Neuronal stem cell (in vitro differentiated cells): ENCODE measurements around the gene CST1.

Source experiments
- DNase-seq: peaks from one replicate; pipeline ENCODE4 v3.0.0-alpha.2; 2013; ENCODE audit warnings: low spot score
- H2AFZ ChIP-seq: one replicate; pipeline ENCODE4 v1.6.1; 2013; ENCODE audit warnings: mild to moderate bottlenecking, low read length, inconsistent platforms
- H2AK5ac ChIP-seq: 2 replicates; pipeline ENCODE4 v1.6.1; 2013; ENCODE audit warnings: low read depth, mild to moderate bottlenecking, inconsistent platforms, low read length, moderate library complexity, mixed read lengths
- H2BK120ac ChIP-seq: 2 replicates; pipeline ENCODE4 v1.6.1; 2013; ENCODE audit warnings: low read depth, mild to moderate bottlenecking, inconsistent platforms, low read length, moderate library complexity, mixed read lengths
- H2BK12ac ChIP-seq: one replicate; pipeline ENCODE4 v1.6.1; 2013; ENCODE audit warnings: low read length, inconsistent platforms
- H2BK15ac ChIP-seq: 2 replicates; pipeline ENCODE4 v1.6.1; 2013; ENCODE audit warnings: mild to moderate bottlenecking, low read length, inconsistent platforms, mixed read lengths
- H2BK5ac ChIP-seq: one replicate; pipeline ENCODE4 v1.6.1; 2013; ENCODE audit warnings: inconsistent platforms, mild to moderate bottlenecking, low read length, moderate library complexity
- H3K14ac ChIP-seq: one replicate; pipeline ENCODE4 v1.6.1; 2013; ENCODE audit warnings: low read length, inconsistent platforms
- H3K18ac ChIP-seq: 2 replicates; pipeline ENCODE4 v1.6.1; 2013; ENCODE audit warnings: low read length, inconsistent platforms
- H3K23ac ChIP-seq: 2 replicates; pipeline ENCODE4 v1.6.1; 2013; ENCODE audit warnings: low read depth, mild to moderate bottlenecking, mixed read lengths, low read length, inconsistent platforms; ENCODE audit not compliant: poor library complexity
- H3K27ac ChIP-seq: replicated peaks from 3 replicates; pipeline ENCODE4 v1.5.1; 2013; ENCODE audit warnings: low read length, inconsistent platforms
- H3K27me3 ChIP-seq, 3 experiments: 2 replicates each; pipeline ENCODE4 v1.6.1; 2013; ENCODE audit warnings: low read length in 3 of 3, mild to moderate bottlenecking in 2 of 3, inconsistent platforms in 1 of 3, low read depth in 1 of 3, mixed read lengths in 1 of 3, moderate library complexity in 1 of 3; ENCODE audit not compliant: control insufficient read depth in 3 of 3, insufficient read depth in 3 of 3
- H3K36me3 ChIP-seq, 2 donors: replicated peaks in 1 of 2; 2 replicates each; pipeline ENCODE4 v1.6.1; 2013; ENCODE audit warnings: low read length in 2 of 2; ENCODE audit not compliant: control insufficient read depth in 2 of 2, insufficient read depth in 2 of 2
- H3K4ac ChIP-seq: 2 replicates; pipeline ENCODE4 v1.6.1; 2013; ENCODE audit warnings: inconsistent platforms, mild to moderate bottlenecking, low read length, moderate library complexity
- H3K4me1 ChIP-seq, 2 donors: 1 replicate in 1 of 2; 2 replicates in 1 of 2; pipeline ENCODE4 v1.6.1; 2013; ENCODE audit warnings: low read length in 2 of 2, low read depth in 1 of 2; ENCODE audit not compliant: control insufficient read depth in 2 of 2, insufficient read depth in 1 of 2
- H3K4me2 ChIP-seq: one replicate; pipeline ENCODE4 v1.6.1; 2013; ENCODE audit warnings: mild to moderate bottlenecking, low read length, inconsistent platforms; ENCODE audit not compliant: insufficient read depth, poor library complexity, severe bottlenecking
- H3K4me3 ChIP-seq, 2 donors: 2 replicates each; pipeline ENCODE4 v1.5.1; 2013; ENCODE audit warnings: low read length in 2 of 2, mild to moderate bottlenecking in 2 of 2, inconsistent platforms in 1 of 2, moderate library complexity in 1 of 2
- H3K79me1 ChIP-seq: one replicate; pipeline ENCODE4 v1.6.1; 2013; ENCODE audit warnings: low read depth, mild to moderate bottlenecking, inconsistent platforms, low read length, moderate library complexity
- H3K9ac ChIP-seq: one replicate; pipeline ENCODE4 v1.6.1; 2013; ENCODE audit warnings: mild to moderate bottlenecking, low read depth, low read length, inconsistent platforms; ENCODE audit not compliant: poor library complexity
- H3K9me3 ChIP-seq, 2 donors: replicated peaks in 1 of 2; 2 replicates each; pipeline versions ENCODE3 to v1.6.1; 2013; ENCODE audit warnings: low read length in 2 of 2, mild to moderate bottlenecking in 2 of 2, inconsistent platforms in 1 of 2, low read depth in 1 of 2, mixed read lengths in 1 of 2, moderate library complexity in 1 of 2; ENCODE audit not compliant: control insufficient read depth in 2 of 2, insufficient read depth in 1 of 2
- H4K8ac ChIP-seq: one replicate; pipeline ENCODE4 v1.6.1; 2013; ENCODE audit warnings: low read depth, mild to moderate bottlenecking, inconsistent platforms, low read length, moderate library complexity
- H4K91ac ChIP-seq: one replicate; pipeline ENCODE4 v1.6.1; 2013; ENCODE audit warnings: low read length, low read depth, mild to moderate bottlenecking, inconsistent platforms; ENCODE audit not compliant: poor library complexity
- WGBS, 2 donors: extraction: QIAGEN DNeasy Blood & Tissue Kit; methylation state at CpG; one replicate each; pipeline ENCODE4 v1.1.7; 2013; ENCODE audit warnings: missing lambda C conversion rate in 2 of 2, mixed read lengths in 1 of 2; ENCODE audit not compliant: insufficient read length in 2 of 2, insufficient replicate concordance in 1 of 2; ENCODE audit errors: extremely low coverage in 2 of 2; 5-methylcytosine and 5-hydroxymethylcytosine counted together

CST1 gene

GRCh38 chr20:23753589-23753988, 2.9 kb upstream of the CST1 start:
- Histone ChIP-seq H3K4ac (no peak overlapping the region), H3K9me3 (no peaks in the 10 kb centered on the region), H3K4me2 (no peak overlapping the region), H3K36me3 (no peaks in the 10 kb centered on the region), H3K4me1 (peaks cover 0 to 6% of the 10 kb centered on the region in 2 donors), H2AFZ (no peak overlapping the region), H2AK5ac (no peak overlapping the region), H3K4me3 (no peak overlapping the region), H2BK12ac (no peak overlapping the region), H3K27ac (no peak overlapping the region), H3K23ac (no peak overlapping the region), H3K27me3 (no peaks in the 10 kb centered on the region), H2BK120ac (no peak overlapping the region), H2BK15ac (no peak overlapping the region), H3K79me1 (no peaks in the 10 kb centered on the region), H4K91ac (no peak overlapping the region), H3K14ac (no peak overlapping the region), H3K9ac (no peak overlapping the region), H3K18ac (no peak overlapping the region), H4K8ac (no peak overlapping the region), H2BK5ac (no peak overlapping the region)
- no peak for DNase-seq
- no CpG with 5 or more reads among the region's 2 CpGs for WGBS, 2 donors

GRCh38 chr20:23753194-23753548, 2.4 kb upstream of the CST1 start:
- no peak overlapping the region for H2BK5ac ChIP-seq
- no peak overlapping the region for H2AK5ac ChIP-seq
- no peak overlapping the region for H2AFZ ChIP-seq
- H3K4me2 ChIP-seq, result no peak overlapping the region
- H3K14ac ChIP-seq, result no peak overlapping the region
- no peak overlapping the region for H2BK120ac ChIP-seq
- no peak overlapping the region for H3K4ac ChIP-seq
- no peak overlapping the region for H3K27ac ChIP-seq
- no peak overlapping the region for H4K8ac ChIP-seq
- WGBS, 2 donors, result no CpG with 5 or more reads among the region's 3 CpGs
- no peaks in the 10 kb centered on the region for H3K79me1 ChIP-seq
- H4K91ac ChIP-seq, result no peak overlapping the region
- no peaks in the 10 kb centered on the region for H3K36me3 ChIP-seq
- H3K9ac ChIP-seq, result no peak overlapping the region
- no peak overlapping the region for H3K18ac ChIP-seq
- DNase-seq, result no peak
- no peak overlapping the region for H3K23ac ChIP-seq
- H2BK15ac ChIP-seq, result no peak overlapping the region
- no peak overlapping the region for H3K4me3 ChIP-seq
- H3K9me3 ChIP-seq, result no peaks in the 10 kb centered on the region
- H3K27me3 ChIP-seq, result no peaks in the 10 kb centered on the region
- H2BK12ac ChIP-seq, result no peak overlapping the region
- H3K4me1 ChIP-seq, result peaks cover 0 to 6% of the 10 kb centered on the region in 2 donors

- H2BK12ac ChIP-seq, result no peak overlapping the region
- H3K18ac ChIP-seq, result peak overlapping the region; percentile 19
- H4K8ac ChIP-seq, result no peak overlapping the region
- no peaks in the 10 kb centered on the region for H3K9me3 ChIP-seq
- H3K4me2 ChIP-seq, result no peak overlapping the region
- H3K4me3 ChIP-seq, result no peak overlapping the region
- no peak overlapping the region for H2BK5ac ChIP-seq
- H2AK5ac ChIP-seq, result no peak overlapping the region
- H2BK15ac ChIP-seq, result no peak overlapping the region
- no CpG with 5 or more reads among the region's 11 CpGs for WGBS, 2 donors
- H3K4me1 ChIP-seq, result peaks cover 0 to 6% of the 10 kb centered on the region in 2 donors
- H2AFZ ChIP-seq, result no peak overlapping the region
- H3K36me3 ChIP-seq, result no peaks in the 10 kb centered on the region
- DNase-seq, result no peak
- no peak overlapping the region for H4K91ac ChIP-seq
- H2BK120ac ChIP-seq, result no peak overlapping the region
- no peak overlapping the region for H3K14ac ChIP-seq
- H3K79me1 ChIP-seq, result no peaks in the 10 kb centered on the region
- no peak overlapping the region for H3K4ac ChIP-seq
- no peak overlapping the region for H3K9ac ChIP-seq
- H3K23ac ChIP-seq, result peak overlapping the region; percentile 55
- no peak overlapping the region for H3K27ac ChIP-seq
- no peaks in the 10 kb centered on the region for H3K27me3 ChIP-seq
Measured at GRCh38 chr20:23752481-23753193, 1.9 kb upstream of the CST1 start.

- no peak for DNase-seq
- H2AK5ac ChIP-seq, result no peak overlapping the region
- H3K27me3 ChIP-seq, result no peaks in the 10 kb centered on the region
- no peak overlapping the region for H3K18ac ChIP-seq
- H3K9ac ChIP-seq, result no peak overlapping the region
- no peak overlapping the region for H3K4me2 ChIP-seq
- H3K4ac ChIP-seq, result no peak overlapping the region
- H3K4me3 ChIP-seq, result no peak overlapping the region
- H3K23ac ChIP-seq, result no peak overlapping the region
- no peak overlapping the region for H2AFZ ChIP-seq
- no peak overlapping the region for H2BK5ac ChIP-seq
- WGBS, 2 donors, result no CpG with 5 or more reads among the region's 4 CpGs
- H4K91ac ChIP-seq, result no peak overlapping the region
- H2BK12ac ChIP-seq, result no peak overlapping the region
- no peak overlapping the region for H2BK15ac ChIP-seq
- no peak overlapping the region for H2BK120ac ChIP-seq
- H3K14ac ChIP-seq, result no peak overlapping the region
- H4K8ac ChIP-seq, result no peak overlapping the region
- H3K27ac ChIP-seq, result no peak overlapping the region
- peaks cover 0 to 7% of the 10 kb centered on the region in 2 donors for H3K4me1 ChIP-seq
- H3K79me1 ChIP-seq, result no peaks in the 10 kb centered on the region
- H3K36me3 ChIP-seq, result no peaks in the 10 kb centered on the region
- H3K9me3 ChIP-seq, result no peaks in the 10 kb centered on the region
Measured at GRCh38 chr20:23752019-23752418, 1.3 kb upstream of the CST1 start.
